Stimulated activated CD8-positive, alpha-beta memory T cell treated with anti-CD3 and anti-CD28 coated beads, Interleukin-15, amount 100 ng/mL, for 24 hours (primary cell): ENCODE results near the gene CBX4.

ENCODE experiments used
- DNase-seq: peaks from one replicate; pipeline ENCODE4 v3.0.0-alpha.2; 2020; ENCODE audit warnings: low read depth

CBX4 gene

GRCh38 chr17:79811868-79812352 lies 27.3 kb downstream of the CBX4 start:
- DNase-seq: no peak

- DNase-seq: no peak
Measured at GRCh38 chr17:79811011-79811867, 28.0 kb downstream of the CBX4 start.

- DNase-seq: peak; percentile 61
Measured at GRCh38 chr17:79810130-79811010, 28.9 kb downstream of the CBX4 start.

- no peak for DNase-seq
Measured at GRCh38 chr17:79809530-79810129, 29.6 kb downstream of the CBX4 start.

- no peak for DNase-seq
Measured at GRCh38 chr17:79808763-79809529, 30.3 kb downstream of the CBX4 start.

- no peak for DNase-seq
Measured at GRCh38 chr17:79806863-79807720, 32.1 kb downstream of the CBX4 start.

GRCh38 chr17:79806446-79806760 lies 32.8 kb downstream of the CBX4 start:
- no peak for DNase-seq

GRCh38 chr17:79804856-79805696 lies 34.2 kb downstream of the CBX4 start:
- DNase-seq: no peak

GRCh38 chr17:79803997-79804855 lies 35.0 kb downstream of the CBX4 start:
- DNase-seq: no peak

- no peak for DNase-seq
Measured at GRCh38 chr17:79803421-79803996, 35.7 kb downstream of the CBX4 start.

- DNase-seq: no peak
Measured at GRCh38 chr17:79802736-79803420, 36.4 kb downstream of the CBX4 start.

- no peak for DNase-seq
Measured at GRCh38 chr17:79802039-79802735, 37.1 kb downstream of the CBX4 start.

- DNase-seq: no peak
Measured at GRCh38 chr17:79801156-79802038, 37.8 kb downstream of the CBX4 start.

- DNase-seq: no peak
Measured at GRCh38 chr17:79800325-79801155, 38.7 kb downstream of the CBX4 start.

GRCh38 chr17:79799538-79800324 lies 39.5 kb downstream of the CBX4 start:
- DNase-seq: no peak
